H1 (cell line): ENCODE measurements around the gene KLHL2. TPM values are rescaled to one million over a fixed set of nuclear protein-coding genes. Genes with fewer than 3 reads are reported as not detected.

Experiments used
- POLR2A ChIP-seq, 2 experiments: IDR thresholded peaks; 1 replicate in 1 of 2; 2 replicates in 1 of 2; pipeline ENCODE4 v1.6.1; 2011; ENCODE audit warnings: low read depth in 2 of 2, low read length in 2 of 2, mild to moderate bottlenecking in 2 of 2; ENCODE audit errors: control extremely low read depth in 1 of 2
- polyA plus RNA-seq, 7 experiments: library from polyadenylated mRNA; depleted of rRNA in 3 of 7; stranded (reverse) in 5 of 7; unstranded in 2 of 7; fragments of >200 nt in 5 of 7; fragments of 200-250 nt in 2 of 7; gene quantifications; 1 replicate in 5 of 7; 2 replicates in 1 of 7; 4 replicates in 1 of 7; pipeline versions ENCODE4 v1.2.1 to v1.2.3, GENCODE V29; 2011 to 2013; ENCODE audit warnings: missing spikeins in 2 of 7, mixed read lengths in 2 of 7
- total RNA-seq: library from RNA; stranded (reverse); fragmentation: NEBNext Ultra II Directional; extraction: Animal tissue kit (Norgen Biotek cat#: 25700); gene quantifications from 2 replicates; pipeline ENCODE4 v1.2.1, GENCODE V29; 2021
- TF ChIP-seq, protein P1 (sequence below): fragments of 300-600 bp; sonication (generic); IDR thresholded peaks from 2 replicates; pipeline ENCODE4 v1.7.1; 2012; ENCODE audit warnings: low read length, moderate library complexity, mild to moderate bottlenecking, inconsistent platforms; ENCODE audit not compliant: insufficient replicate concordance
- TF ChIP-seq, protein P2 (sequence below): IDR thresholded peaks from 2 replicates; pipeline ENCODE4 v1.6.1; 2011; ENCODE audit warnings: low read length, improper control_type of control experiment

KLHL2 gene
- total and polyA plus RNA-seq, 2 of the 8 experiments (the other 6 are each of a cell fraction or from before 2014, with no cell fraction given): 5.2 to 12.0 TPM

DNA sequence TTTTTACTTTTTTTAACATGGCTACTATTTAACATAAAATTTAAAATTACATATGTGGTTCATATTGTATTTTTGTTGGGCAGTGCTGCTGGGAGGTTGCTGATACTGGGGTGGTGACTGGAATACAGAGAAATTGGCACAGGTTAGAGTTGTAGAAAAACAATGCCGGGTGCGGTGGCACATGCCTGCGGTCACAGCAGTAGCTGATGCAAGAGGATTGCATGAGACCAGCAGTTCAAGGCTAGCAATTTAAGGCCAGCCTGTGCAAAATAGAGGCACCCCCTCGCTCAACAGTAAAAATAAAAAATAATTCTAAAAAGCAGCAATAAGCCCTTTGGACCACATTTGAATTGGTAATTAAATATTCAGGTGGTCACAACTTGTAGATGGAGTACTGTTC lies 159.7 kb downstream of the KLHL2 start (continued):
- TF ChIP-seq, protein P1, sequence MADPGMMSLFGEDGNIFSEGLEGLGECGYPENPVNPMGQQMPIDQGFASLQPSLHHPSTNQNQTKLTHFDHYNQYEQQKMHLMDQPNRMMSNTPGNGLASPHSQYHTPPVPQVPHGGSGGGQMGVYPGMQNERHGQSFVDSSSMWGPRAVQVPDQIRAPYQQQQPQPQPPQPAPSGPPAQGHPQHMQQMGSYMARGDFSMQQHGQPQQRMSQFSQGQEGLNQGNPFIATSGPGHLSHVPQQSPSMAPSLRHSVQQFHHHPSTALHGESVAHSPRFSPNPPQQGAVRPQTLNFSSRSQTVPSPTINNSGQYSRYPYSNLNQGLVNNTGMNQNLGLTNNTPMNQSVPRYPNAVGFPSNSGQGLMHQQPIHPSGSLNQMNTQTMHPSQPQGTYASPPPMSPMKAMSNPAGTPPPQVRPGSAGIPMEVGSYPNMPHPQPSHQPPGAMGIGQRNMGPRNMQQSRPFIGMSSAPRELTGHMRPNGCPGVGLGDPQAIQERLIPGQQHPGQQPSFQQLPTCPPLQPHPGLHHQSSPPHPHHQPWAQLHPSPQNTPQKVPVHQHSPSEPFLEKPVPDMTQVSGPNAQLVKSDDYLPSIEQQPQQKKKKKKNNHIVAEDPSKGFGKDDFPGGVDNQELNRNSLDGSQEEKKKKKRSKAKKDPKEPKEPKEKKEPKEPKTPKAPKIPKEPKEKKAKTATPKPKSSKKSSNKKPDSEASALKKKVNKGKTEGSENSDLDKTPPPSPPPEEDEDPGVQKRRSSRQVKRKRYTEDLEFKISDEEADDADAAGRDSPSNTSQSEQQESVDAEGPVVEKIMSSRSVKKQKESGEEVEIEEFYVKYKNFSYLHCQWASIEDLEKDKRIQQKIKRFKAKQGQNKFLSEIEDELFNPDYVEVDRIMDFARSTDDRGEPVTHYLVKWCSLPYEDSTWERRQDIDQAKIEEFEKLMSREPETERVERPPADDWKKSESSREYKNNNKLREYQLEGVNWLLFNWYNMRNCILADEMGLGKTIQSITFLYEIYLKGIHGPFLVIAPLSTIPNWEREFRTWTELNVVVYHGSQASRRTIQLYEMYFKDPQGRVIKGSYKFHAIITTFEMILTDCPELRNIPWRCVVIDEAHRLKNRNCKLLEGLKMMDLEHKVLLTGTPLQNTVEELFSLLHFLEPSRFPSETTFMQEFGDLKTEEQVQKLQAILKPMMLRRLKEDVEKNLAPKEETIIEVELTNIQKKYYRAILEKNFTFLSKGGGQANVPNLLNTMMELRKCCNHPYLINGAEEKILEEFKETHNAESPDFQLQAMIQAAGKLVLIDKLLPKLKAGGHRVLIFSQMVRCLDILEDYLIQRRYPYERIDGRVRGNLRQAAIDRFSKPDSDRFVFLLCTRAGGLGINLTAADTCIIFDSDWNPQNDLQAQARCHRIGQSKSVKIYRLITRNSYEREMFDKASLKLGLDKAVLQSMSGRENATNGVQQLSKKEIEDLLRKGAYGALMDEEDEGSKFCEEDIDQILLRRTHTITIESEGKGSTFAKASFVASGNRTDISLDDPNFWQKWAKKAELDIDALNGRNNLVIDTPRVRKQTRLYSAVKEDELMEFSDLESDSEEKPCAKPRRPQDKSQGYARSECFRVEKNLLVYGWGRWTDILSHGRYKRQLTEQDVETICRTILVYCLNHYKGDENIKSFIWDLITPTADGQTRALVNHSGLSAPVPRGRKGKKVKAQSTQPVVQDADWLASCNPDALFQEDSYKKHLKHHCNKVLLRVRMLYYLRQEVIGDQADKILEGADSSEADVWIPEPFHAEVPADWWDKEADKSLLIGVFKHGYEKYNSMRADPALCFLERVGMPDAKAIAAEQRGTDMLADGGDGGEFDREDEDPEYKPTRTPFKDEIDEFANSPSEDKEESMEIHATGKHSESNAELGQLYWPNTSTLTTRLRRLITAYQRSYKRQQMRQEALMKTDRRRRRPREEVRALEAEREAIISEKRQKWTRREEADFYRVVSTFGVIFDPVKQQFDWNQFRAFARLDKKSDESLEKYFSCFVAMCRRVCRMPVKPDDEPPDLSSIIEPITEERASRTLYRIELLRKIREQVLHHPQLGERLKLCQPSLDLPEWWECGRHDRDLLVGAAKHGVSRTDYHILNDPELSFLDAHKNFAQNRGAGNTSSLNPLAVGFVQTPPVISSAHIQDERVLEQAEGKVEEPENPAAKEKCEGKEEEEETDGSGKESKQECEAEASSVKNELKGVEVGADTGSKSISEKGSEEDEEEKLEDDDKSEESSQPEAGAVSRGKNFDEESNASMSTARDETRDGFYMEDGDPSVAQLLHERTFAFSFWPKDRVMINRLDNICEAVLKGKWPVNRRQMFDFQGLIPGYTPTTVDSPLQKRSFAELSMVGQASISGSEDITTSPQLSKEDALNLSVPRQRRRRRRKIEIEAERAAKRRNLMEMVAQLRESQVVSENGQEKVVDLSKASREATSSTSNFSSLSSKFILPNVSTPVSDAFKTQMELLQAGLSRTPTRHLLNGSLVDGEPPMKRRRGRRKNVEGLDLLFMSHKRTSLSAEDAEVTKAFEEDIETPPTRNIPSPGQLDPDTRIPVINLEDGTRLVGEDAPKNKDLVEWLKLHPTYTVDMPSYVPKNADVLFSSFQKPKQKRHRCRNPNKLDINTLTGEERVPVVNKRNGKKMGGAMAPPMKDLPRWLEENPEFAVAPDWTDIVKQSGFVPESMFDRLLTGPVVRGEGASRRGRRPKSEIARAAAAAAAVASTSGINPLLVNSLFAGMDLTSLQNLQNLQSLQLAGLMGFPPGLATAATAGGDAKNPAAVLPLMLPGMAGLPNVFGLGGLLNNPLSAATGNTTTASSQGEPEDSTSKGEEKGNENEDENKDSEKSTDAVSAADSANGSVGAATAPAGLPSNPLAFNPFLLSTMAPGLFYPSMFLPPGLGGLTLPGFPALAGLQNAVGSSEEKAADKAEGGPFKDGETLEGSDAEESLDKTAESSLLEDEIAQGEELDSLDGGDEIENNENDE: no peak
- TF ChIP-seq, protein P2, sequence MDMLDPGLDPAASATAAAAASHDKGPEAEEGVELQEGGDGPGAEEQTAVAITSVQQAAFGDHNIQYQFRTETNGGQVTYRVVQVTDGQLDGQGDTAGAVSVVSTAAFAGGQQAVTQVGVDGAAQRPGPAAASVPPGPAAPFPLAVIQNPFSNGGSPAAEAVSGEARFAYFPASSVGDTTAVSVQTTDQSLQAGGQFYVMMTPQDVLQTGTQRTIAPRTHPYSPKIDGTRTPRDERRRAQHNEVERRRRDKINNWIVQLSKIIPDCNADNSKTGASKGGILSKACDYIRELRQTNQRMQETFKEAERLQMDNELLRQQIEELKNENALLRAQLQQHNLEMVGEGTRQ: no peak
- TF ChIP-seq POLR2A (IDR thresholded peaks at IDR 0.05; ENCODE audit: control extremely low read depth in 1 of 2, low read depth in 2 of 2, low read length in 2 of 2): no peak
